ENCODE data around the gene FAM107B.

The FAM107B gene

DNA sequence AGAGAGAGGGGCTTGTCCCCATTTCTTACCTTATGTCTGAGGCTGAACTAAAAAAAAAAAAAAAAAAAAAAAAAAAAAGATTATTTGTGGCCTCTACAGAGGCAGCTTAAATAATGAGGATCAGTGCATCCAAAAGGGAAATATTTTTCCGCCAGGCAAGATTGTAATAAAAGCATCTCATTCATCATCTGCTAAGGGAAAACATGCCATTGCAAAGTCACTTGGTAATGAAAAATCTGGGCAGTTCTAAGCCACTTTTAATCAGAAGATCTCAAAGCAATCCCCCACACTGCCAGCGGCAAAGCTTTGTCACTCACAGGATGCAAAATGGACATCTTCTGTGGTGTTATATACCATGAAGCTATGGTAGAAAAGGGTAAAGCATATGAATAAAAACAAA, 3.8 kb downstream of the FAM107B start:
- no peak for DNase-seq (ENCODE audit: low read depth, low spot score)
- H3K4me3 ChIP-seq (ENCODE audit: low read depth, low read length): no peak overlapping the region
- in situ Hi-C loops (cut with HindIII; ENCODE audit: low sequenced_read_pairs): no loop called here

DNA sequence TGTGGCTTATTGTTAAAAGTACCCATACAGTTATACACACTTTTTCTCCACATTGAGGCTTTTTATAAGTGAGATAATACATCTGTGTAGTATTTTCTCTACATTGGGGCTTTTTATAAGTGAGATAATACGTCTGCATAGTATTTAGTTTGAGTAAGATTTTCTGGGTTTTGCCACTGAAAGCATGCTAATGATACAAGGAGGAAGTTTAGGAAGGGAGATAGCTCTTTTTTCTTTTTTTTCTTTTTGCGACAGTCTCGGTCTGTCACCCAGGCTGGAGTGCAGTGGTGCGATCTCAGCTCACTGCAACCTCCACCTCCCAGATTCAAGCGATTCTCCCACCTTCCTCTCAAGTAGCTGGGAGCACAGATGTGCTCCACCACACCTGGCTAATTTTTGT, 13.3 kb downstream of the FAM107B start:
- no peak for DNase-seq (ENCODE audit: low read depth, low spot score)
- H3K4me3 ChIP-seq (ENCODE audit: low read depth, low read length): no peak overlapping the region
- TF ChIP-seq, protein P1, sequence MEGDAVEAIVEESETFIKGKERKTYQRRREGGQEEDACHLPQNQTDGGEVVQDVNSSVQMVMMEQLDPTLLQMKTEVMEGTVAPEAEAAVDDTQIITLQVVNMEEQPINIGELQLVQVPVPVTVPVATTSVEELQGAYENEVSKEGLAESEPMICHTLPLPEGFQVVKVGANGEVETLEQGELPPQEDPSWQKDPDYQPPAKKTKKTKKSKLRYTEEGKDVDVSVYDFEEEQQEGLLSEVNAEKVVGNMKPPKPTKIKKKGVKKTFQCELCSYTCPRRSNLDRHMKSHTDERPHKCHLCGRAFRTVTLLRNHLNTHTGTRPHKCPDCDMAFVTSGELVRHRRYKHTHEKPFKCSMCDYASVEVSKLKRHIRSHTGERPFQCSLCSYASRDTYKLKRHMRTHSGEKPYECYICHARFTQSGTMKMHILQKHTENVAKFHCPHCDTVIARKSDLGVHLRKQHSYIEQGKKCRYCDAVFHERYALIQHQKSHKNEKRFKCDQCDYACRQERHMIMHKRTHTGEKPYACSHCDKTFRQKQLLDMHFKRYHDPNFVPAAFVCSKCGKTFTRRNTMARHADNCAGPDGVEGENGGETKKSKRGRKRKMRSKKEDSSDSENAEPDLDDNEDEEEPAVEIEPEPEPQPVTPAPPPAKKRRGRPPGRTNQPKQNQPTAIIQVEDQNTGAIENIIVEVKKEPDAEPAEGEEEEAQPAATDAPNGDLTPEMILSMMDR (IDR thresholded peaks at IDR 0.05; ENCODE audit: low read depth, low read length): no peak
- in situ Hi-C loops (cut with HindIII; ENCODE audit: low sequenced_read_pairs): no loop called here

More for the DNA sequence above, 3.8 kb downstream of the FAM107B start:
- TF ChIP-seq, protein P1 (IDR thresholded peaks at IDR 0.05; ENCODE audit: low read depth, low read length): no peak

DNA sequence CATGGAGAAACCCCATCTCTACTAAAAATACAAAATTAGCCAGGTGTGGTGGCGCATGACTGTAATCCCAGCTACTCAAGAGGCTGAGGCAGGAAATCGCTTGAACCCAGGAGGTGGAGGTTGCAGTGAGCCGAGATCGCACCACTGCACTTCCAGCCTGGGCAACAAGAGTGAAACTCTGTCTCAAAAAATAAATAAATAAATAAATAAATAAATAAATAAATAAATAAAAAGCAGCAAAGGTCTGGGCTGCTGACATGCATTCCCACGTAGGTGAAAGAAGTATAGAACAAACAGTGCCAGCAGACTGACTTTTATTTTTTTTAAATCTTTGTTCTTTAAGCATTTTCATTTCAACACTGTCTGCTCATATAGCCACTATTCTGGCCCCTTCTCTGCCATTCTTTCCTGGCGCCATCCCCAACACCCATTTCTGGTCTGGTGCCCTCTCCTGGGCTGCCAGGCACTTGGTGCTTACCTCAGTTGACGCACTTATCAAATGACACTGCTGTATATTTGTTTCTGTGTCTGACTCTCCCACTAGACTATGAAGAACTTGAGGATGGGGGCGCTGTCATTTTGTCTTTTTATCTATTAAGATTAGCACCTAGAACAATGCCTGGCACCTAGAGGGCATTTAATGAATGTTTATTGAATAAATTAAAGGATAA, 15.6 kb downstream of the FAM107B start:
- in situ Hi-C loops (cut with HindIII; ENCODE audit: low sequenced_read_pairs): no loop called here
- no peak for DNase-seq (ENCODE audit: low read depth, low spot score)
- TF ChIP-seq, protein P1 (IDR thresholded peaks at IDR 0.05; ENCODE audit: low read depth, low read length): no peak
- H3K4me3 ChIP-seq (ENCODE audit: low read depth, low read length): no peak overlapping the region

DNA sequence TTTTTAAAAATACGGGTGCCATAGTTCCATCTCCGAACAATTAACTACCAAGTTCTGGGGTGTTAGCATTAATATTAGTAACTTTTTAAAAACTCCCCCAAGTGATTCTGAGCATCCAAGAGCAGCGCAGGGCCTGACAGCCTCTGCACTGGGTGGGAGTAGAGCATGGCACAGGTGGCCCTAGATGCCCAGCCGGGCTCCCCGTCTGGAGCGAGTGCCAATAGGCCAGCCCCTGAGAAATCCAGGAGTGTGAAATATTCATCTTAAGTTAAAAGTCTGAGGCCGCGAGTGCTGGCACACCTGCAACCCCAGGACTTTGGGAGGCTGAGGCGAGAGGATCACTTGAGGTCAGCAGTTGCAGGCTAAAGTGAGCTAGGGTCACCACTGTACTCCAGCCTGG, 16.2 kb downstream of the FAM107B start:
- no peak for DNase-seq (ENCODE audit: low read depth, low spot score)
- in situ Hi-C loops (cut with HindIII; ENCODE audit: low sequenced_read_pairs): no loop called here
- TF ChIP-seq, protein P1 (IDR thresholded peaks at IDR 0.05; ENCODE audit: low read depth, low read length): no peak
- no peak overlapping the region for H3K4me3 ChIP-seq (ENCODE audit: low read depth, low read length)

DNA sequence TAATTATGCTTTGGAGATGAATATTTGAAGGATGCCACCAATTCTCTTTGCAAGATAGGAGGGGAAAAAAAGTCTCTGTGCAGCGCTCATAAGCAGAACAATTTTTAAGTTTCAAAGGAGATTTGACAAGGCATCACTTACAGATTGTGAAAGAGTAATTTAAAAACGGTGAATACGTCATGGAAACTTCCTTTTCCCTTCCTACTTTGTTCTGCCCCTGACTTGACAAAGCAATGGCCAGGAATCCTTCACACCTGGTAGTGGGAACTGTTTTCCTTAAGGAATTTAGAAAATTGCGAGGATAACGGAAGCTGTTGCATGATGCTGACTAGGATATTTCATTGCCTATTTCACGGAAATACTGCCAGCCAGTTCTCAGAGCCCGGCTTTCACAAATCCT, 16.7 kb downstream of the FAM107B start:
- no peak for DNase-seq (ENCODE audit: low read depth, low spot score)
- H3K4me3 ChIP-seq (ENCODE audit: low read depth, low read length): no peak overlapping the region
- TF ChIP-seq, protein P1 (IDR thresholded peaks at IDR 0.05; ENCODE audit: low read depth, low read length): no peak
- in situ Hi-C loops (cut with HindIII; ENCODE audit: low sequenced_read_pairs): no loop called here

DNA sequence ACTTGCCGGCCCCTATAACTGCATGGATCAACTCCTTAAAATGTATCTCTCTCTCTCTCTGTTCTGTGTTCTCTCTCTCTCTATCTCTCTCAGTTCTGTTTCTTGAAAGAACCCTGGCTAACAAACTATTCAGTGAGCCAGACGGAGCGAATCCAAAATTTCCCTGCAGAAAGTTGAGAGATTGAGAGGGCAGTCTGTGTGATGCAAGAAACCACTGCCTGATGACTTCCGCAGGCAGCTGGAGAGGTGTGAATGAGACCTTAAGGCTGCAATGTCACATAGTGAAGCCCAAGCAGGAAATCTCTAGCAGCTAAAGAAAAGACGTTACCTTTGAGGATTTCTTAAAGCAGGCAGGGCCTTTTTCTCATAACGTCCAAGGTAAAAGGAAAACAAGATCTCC, 17.3 kb downstream of the FAM107B start:
- no peak for DNase-seq (ENCODE audit: low read depth, low spot score)
- TF ChIP-seq, protein P1 (IDR thresholded peaks at IDR 0.05; ENCODE audit: low read depth, low read length): no peak
- in situ Hi-C loops (cut with HindIII; ENCODE audit: low sequenced_read_pairs): no loop called here
- no peak overlapping the region for H3K4me3 ChIP-seq (ENCODE audit: low read depth, low read length)
